Astrocyte of the spinal cord (primary cell): ENCODE measurements around the gene FARP1.

Source experiments
- DNase-seq: peaks from one replicate; pipeline ENCODE4 v3.0.0; 2011; ENCODE audit warnings: low read depth, low spot score
- H3K4me3 ChIP-seq: 2 replicates; pipeline ENCODE4 v1.5.1; 2011; ENCODE audit warnings: low read depth, mild to moderate bottlenecking, low read length, moderate library complexity
- in situ Hi-C: cut with HindIII; loops from 2 replicates; pipeline ENCODE4 v1.10.0; 2017; ENCODE audit warnings: low sequenced_read_pairs
- TF ChIP-seq, protein P1 (sequence below): IDR thresholded peaks from 2 replicates; pipeline ENCODE4 v1.5.1; 2012; ENCODE audit warnings: low read depth, mild to moderate bottlenecking, low read length, inconsistent platforms

The FARP1 gene

DNA sequence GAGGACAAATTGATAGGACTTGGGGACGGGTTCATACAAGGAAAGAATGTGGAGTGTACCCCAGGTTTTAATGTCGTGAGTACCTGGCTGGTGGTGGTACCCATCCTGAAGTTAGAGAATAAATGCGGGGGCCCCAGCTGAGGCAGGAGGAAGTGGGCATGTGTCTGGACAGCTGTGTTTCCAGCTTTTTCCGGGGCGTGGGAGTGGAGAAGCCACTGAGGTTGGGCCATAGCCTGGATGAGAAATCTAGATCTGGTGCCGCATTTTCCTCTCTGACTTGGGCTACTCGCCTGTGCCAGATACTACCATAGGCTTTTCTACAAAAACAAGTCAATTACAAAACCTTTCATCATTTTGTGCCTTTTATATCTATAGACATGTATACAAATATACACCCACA is 286.6 kb downstream of the FARP1 start:
- TF ChIP-seq, protein P1, sequence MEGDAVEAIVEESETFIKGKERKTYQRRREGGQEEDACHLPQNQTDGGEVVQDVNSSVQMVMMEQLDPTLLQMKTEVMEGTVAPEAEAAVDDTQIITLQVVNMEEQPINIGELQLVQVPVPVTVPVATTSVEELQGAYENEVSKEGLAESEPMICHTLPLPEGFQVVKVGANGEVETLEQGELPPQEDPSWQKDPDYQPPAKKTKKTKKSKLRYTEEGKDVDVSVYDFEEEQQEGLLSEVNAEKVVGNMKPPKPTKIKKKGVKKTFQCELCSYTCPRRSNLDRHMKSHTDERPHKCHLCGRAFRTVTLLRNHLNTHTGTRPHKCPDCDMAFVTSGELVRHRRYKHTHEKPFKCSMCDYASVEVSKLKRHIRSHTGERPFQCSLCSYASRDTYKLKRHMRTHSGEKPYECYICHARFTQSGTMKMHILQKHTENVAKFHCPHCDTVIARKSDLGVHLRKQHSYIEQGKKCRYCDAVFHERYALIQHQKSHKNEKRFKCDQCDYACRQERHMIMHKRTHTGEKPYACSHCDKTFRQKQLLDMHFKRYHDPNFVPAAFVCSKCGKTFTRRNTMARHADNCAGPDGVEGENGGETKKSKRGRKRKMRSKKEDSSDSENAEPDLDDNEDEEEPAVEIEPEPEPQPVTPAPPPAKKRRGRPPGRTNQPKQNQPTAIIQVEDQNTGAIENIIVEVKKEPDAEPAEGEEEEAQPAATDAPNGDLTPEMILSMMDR, result no peak
- H3K4me3 ChIP-seq, result no peak overlapping the region
- no peak for DNase-seq
- in situ Hi-C loops, result loop anchor here (25.0 kb wide), 1 partner anchor 233 kb away; no protein-coding TSS in a partner anchor

DNA sequence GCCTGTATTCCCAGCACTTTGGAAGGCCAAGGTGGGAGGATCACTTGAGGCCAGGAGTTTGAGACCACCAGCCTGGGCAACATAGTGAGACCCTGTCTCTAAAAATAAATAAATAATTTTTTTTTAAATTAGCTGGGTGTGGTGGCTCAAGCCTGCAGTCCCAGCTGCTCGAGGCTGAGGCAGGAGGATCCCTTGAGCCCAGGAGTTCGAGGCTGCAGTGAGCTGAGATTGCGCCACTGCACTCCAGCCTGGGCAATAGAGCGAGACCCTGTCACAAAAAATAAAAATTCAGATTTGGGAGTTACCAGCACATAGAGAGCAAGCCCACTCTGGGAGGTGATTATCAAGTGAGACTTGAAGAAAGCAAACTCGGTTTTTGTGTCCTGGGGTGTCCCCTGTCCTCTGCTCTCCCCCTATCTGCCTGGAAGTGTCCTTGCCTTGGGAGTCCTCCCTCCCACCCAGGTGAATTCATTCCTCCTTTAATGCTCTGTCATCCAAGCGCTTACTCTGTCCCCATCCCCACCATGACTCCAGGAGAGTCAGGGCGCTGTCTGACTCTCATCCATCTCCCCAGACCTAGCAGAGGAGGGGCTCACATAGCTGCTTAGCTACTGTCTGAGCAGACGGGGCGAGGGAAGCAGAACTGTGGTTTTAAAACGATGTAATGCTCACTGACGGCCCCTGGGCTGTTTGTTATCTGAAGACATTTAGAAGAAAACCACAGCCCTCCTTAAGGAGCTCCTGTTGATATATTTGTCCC is 287.3 kb downstream of the FARP1 start:
- TF ChIP-seq, protein P1, result no peak
- in situ Hi-C loops, result loop anchor here (25.0 kb wide), 1 partner anchor 232 kb away; no protein-coding TSS in a partner anchor
- peak; percentile 18 for DNase-seq
- no peak overlapping the region for H3K4me3 ChIP-seq

DNA sequence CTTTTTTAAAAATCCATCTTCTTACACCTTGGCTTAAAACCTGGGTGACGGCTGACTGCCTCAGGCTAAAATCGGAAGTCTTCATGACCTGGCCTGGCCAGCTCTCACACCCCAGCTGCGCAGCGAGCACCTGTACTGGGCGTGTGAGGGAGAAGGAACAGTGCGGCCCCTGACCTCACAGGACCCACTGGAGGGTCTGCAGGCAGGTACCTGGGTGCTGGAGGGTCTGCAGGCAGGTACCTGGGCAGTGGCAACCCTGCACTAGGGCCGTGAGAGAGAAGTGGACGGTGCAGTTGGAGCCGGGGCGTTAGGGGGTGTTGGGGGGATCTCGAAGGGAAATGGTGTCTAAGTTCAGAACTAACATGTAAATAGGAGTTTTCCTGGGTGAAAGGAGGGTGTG is 289.7 kb downstream of the FARP1 start:
- in situ Hi-C loops, result loop anchor here (25.0 kb wide), 1 partner anchor 230 kb away; no protein-coding TSS in a partner anchor
- H3K4me3 ChIP-seq, result no peak overlapping the region
- DNase-seq, result no peak
- TF ChIP-seq, protein P1, result no peak

DNA sequence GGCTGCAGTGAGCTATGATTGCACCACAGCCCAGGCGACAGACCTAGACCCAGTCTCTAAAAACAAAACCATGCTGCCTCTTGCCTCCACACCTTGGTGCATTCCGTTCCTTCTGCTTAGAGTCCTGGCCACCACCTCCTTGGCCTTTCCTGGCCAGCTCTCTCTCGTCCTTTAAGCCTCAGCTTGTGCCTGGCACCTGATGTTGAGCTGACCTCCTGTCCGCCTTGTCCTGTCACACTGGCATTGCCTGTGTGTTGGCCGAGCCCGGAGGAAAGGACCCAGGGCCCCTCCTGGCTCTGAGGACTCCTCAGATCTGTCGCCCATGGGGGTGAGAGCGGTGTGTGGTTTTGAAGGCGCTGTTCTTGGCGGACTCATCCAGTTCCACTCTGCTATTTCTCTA is 290.8 kb downstream of the FARP1 start:
- DNase-seq, result no peak
- in situ Hi-C loops, result loop anchor here (25.0 kb wide), 1 partner anchor 229 kb away; no protein-coding TSS in a partner anchor
- TF ChIP-seq, protein P1, result no peak
- no peak overlapping the region for H3K4me3 ChIP-seq

DNA sequence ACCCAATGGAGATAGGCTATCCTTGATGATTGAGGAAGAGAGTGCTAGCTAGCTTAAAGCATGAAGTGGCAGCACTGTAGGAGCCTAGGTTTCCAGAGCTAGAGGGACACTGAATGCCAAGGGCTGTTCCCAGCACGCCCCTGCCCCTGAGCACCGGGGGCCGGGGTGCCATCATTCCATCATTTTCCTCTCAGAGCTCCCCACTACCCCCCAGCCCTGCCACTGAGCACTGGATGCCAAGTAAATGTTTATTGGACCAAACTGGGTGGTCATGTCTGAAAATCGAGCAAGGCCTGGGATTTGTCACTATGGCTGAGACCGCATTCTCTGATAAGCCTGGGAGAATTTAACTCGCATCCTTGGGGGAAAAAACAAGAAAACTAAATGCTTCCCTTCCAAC is 291.2 kb downstream of the FARP1 start:
- in situ Hi-C loops, result loop anchor here (25.0 kb wide), 1 partner anchor 228 kb away; no protein-coding TSS in a partner anchor
- TF ChIP-seq, protein P1, result no peak
- DNase-seq, result no peak
- H3K4me3 ChIP-seq, result no peak overlapping the region

DNA sequence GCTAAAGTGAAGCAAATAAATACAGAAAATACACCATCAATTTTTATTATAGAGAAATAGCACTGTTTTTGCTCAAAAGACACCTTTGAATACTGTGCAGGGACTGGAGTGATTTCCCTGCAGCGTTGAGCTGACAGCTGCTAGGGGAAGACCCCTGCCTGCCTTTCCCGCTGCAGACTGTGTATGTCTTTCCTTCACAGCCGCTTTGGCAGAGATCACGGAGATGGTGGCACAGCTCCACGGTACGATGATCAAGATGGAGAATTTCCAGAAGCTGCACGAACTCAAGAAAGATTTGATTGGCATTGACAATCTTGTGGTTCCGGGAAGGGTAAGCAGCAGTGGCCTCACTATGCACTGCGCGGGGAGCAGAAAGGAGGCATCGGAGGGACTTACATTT is 292.5 kb downstream of the FARP1 start:
- TF ChIP-seq, protein P1, result no peak
- no peak overlapping the region for H3K4me3 ChIP-seq
- DNase-seq, result no peak
- in situ Hi-C loops, result loop anchor here (25.0 kb wide), 1 partner anchor 227 kb away; no protein-coding TSS in a partner anchor
